ENCODE results near the gene TRIM28.
"Not testable (repeated sequence)": the region's sequence is repeated elsewhere in the genome, so short reads cannot be mapped to it uniquely, and the experiment has no call there.

Gene TRIM28

DNA sequence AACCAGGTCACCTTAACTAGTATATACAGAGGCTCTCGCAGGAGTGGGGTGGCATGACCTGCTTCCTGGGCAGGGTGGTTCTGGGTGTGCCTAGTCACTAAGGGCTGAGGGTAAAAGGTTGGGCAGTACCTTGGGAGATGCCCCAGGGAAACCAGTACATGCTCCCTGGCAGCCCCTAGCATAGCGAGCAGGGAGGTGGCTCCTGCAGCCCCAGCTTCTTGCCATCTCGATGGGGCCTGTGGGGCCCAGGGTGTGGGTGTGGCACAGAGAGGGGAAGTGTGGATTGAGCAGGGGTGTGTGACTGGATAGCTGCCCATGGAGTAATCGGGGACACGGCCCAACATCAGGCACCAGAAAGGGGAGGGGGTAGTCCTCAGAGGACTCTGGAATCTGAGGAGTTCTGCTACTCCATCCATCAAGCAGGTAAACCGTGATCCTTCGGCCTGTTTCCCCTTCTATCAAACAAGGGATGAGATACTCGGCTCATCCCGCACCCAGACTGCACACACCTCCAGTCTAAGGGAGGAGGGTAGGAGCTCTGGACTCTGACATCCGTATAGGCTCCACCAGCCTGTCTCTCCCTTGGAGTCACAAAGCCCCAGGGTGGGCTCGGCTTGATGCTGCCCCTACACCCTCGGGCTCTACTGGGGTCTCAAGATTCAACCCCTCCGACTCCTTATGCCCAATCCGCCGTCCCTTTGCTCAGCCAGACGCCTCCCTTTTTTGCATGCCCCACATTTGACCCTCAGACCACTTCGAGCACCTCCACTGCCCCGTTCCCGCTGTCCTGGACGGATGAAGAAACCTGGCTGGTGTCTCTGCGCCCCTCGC is 25.4 kb upstream of the TRIM28 start:
- in situ Hi-C loops (cut with HindIII; ENCODE audit: low sequenced_read_pairs): no loop called here

DNA sequence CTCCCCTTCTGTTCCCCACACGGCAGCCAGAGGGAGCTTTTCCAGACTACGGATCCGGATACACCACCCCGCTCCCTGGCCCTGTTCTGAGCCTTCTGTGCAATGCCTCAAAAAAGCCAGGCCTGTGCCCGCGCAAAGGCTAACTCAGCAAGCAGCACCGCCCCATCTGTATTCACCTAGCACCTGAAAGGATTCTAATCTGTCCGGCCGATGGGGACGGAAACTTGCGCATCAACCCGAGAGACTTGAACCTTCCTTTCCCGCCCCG is 24.8 kb upstream of the TRIM28 start:
- in situ Hi-C loops (cut with HindIII; ENCODE audit: low sequenced_read_pairs): no loop called here

- in situ Hi-C loops (cut with HindIII; ENCODE audit: low sequenced_read_pairs): no loop called here
These were observed 24.3 kb upstream of the TRIM28 start, which contains the start of gene ZBTB45 for GRCh38 chr19:58519355-58520256. Gene ZBTB45, minus strand, starts transcription at chr19:58519810. Its CDS starts 2,137 bp downstream, at chr19:58517673.

DNA sequence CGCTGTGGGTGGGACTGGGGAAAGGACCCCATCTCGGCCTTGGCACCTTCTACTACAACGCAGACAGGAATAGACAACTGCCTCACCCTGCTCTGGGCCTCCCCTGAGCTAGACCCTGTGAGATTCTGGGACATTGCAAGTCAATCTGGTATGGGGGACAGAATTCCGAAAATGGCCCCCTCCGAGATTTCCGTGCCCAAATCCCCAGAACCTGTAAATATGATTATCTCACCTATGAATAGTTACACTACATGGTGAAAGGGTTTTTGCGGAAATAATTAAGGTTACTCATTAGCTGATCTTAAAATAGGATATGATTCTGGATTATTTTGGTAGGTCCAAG is 23.6 kb upstream of the TRIM28 start:
- in situ Hi-C loops (cut with HindIII; ENCODE audit: low sequenced_read_pairs): no loop called here

- in situ Hi-C loops (cut with HindIII; ENCODE audit: low sequenced_read_pairs): no loop called here
These were observed 22.2 kb upstream of the TRIM28 start for GRCh38 chr19:58521651-58522050.

- in situ Hi-C loops (cut with HindIII; ENCODE audit: low sequenced_read_pairs): no loop called here
These were observed 21.2 kb upstream of the TRIM28 start for GRCh38 chr19:58522709-58523108.

GRCh38 chr19:58529405-58529804 is 14.5 kb upstream of the TRIM28 start:
- in situ Hi-C loops (cut with HindIII; ENCODE audit: low sequenced_read_pairs): no loop called here

DNA sequence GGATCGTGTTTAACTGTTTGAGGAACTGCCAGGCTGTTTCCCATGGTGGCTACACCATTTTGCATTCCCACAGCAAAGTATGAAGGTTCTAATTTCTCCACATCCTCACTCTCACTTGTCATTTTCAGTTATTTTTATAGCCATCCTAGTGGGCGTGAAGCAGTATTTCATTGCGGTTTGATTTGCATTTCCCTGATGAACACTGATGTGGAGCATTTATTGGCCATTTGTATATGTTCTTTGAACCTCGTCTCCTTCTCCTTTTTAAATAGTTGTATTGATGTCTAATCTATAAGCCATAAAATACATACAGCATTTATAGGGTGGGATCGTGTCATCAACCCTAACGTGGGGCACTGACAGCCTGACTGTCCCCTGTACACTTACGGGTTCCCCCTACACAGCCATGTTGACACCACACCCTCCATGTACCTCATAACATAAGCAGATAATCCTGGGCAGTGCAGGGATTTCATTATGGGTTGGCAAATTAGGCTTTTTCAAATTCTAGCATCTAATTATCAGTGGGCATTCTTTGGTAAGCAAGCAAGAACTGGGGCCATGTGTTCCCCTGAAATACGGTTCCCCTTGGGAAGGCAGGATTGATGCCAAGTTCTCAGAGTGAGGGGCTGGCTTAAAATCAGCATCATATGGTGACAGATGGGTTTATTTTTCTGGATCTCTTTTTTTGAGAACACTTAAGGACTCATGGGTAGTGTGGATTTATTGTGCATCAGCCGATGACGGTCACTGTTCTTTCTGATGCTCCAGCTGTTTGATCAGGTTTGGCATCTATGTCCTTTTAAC is 12.6 kb upstream of the TRIM28 start:
- in situ Hi-C loops (cut with HindIII; ENCODE audit: low sequenced_read_pairs): no loop called here

GRCh38 chr19:58535857-58536256 is 8.0 kb upstream of the TRIM28 start:
- in situ Hi-C loops (cut with HindIII; ENCODE audit: low sequenced_read_pairs): no loop called here

DNA sequence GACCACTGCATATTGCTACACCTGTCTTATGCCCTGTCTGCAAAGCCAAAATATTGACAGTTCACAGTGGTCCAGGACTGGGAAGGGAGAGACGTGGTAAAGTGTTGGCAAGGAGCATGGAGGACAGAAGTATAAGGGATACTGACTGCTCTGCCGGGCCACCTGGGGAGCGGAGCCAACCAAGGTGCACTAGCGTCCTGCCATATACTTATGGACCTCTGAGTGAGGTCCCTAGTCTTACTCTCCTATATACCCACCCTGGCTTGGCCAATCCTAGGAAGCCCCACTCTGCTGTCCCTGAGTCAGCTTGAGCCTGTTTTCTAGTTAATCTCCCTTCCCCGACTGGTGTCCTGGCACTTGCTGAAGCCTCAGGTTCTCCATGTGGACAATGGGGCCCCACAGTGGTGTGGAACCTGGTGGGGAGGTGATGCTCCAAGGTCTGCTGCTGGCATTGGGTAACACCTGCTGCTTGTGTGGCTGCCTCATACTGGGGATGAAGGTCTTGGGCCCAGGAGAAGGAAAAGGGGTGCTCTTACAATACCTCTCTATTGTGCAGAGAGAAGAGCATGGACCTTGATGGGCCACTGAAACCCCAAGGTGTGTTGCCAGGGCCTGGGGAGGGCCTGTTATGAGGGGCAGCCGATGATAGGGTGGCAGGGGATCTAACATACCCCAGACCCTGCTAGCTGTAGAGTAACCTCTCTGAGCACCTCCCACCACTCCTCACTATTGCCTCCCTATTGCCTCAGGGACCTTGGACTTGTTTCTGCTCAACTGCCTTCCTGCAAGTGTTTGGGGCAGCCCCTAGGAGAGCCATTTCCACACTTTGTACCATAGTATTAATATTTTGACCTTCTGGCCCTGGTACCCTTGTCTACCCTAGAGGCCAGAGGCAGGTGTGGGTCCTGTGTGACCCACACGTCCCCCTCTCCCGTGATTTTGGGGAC is 6.7 kb upstream of the TRIM28 start:
- in situ Hi-C loops (cut with HindIII; ENCODE audit: low sequenced_read_pairs): no loop called here

GRCh38 chr19:58538257-58539168 is 5.4 kb upstream of the TRIM28 start:
- in situ Hi-C loops (cut with HindIII; ENCODE audit: low sequenced_read_pairs): no loop called here

DNA sequence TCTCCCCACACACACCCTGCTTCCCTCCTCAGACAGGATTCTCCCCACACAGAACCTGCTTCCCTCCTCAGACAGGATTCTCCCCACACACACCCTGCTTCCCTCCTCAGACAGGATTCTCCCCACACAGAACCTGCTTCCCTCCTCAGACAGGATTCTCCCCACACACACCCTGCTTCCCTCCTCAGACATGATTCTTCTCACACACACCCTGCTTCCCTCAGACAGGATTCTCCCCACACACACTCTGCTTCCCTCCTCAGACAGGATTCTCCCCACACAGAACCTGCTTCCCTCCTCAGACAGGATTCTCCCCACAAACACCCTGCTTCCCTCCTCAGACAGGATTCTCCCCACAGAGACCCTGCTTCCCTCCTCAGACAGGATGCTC is 4.7 kb upstream of the TRIM28 start:
- in situ Hi-C loops (cut with HindIII; ENCODE audit: low sequenced_read_pairs): not testable (repeated sequence)

DNA sequence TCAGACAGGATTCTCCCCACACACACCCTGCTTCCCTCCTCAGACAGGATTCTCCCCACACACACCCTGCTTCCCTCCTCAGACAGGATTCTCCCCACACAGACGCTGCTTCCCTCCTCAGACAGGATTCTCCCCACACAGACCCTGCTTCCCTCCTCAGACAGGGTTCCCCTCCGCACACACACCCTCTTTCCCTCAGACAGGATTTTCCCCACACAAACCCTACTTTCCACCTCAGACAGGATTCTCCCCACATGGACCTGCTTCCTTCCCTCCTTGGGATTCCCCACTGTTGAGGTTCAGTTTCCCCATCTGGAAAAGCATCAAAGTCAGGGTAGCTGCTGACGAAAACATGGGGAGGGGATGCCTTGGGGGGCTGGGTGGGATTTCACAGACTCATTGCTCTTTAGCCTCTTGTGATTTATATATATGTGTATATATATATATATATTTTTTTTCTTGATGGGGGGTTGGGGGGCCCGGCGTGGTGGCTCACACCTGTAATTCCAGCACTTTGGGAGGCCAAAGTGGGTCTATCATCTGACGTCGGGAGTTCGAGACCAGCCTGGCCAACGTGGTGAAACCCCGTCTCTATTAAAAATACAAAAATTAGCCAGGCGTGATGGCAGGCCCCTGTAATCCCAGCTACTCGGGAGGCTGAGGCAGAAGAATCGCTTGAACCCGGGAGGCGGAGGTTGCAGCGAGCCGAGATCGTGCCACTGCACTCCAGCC is 1.1 kb upstream of the TRIM28 start:
- in situ Hi-C loops (cut with HindIII; ENCODE audit: low sequenced_read_pairs): not testable (repeated sequence)

DNA sequence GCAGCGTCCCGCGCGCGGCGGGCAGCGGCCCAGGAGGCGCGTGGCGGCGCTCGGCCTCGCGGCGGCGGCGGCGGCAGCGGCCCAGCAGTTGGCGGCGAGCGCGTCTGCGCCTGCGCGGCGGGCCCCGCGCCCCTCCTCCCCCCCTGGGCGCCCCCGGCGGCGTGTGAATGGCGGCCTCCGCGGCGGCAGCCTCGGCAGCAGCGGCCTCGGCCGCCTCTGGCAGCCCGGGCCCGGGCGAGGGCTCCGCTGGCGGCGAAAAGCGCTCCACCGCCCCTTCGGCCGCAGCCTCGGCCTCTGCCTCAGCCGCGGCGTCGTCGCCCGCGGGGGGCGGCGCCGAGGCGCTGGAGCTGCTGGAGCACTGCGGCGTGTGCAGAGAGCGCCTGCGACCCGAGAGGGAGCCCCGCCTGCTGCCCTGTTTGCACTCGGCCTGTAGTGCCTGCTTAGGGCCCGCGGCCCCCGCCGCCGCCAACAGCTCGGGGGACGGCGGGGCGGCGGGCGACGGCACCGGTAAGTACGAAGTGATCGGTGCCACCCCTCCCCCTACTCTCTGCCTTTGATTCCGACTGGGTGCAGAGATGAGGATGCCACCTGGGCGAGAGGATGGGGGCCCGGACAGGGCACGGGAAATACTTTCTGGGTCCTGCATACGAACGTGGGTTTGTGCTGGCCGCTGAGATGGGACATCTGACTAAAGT is 874 bp downstream of the TRIM28 start:
- in situ Hi-C loops (cut with HindIII; ENCODE audit: low sequenced_read_pairs): no loop called here

GRCh38 chr19:58545286-58546018 is 1.6 kb downstream of the TRIM28 start:
- in situ Hi-C loops (cut with HindIII; ENCODE audit: low sequenced_read_pairs): no loop called here

GRCh38 chr19:58546019-58546530 is 2.2 kb downstream of the TRIM28 start:
- in situ Hi-C loops (cut with HindIII; ENCODE audit: low sequenced_read_pairs): no loop called here

Data from DLD1 (cell line).